ENCODE data around the gene RCOR2. TPM values are rescaled to one million over a fixed set of nuclear protein-coding genes. Genes with fewer than 3 reads are reported as not detected.

RCOR2 gene
- total RNA-seq, 1 experiment from 2014 or later, result 0.96 TPM

- DNase-seq (ENCODE audit: low read depth), result no peak
Observed at GRCh38 chr11:63923319-63923718, 6.4 kb upstream of the RCOR2 start.

- no peak for DNase-seq (ENCODE audit: low read depth)
Observed at GRCh38 chr11:63922673-63923192, 5.8 kb upstream of the RCOR2 start.

DNA sequence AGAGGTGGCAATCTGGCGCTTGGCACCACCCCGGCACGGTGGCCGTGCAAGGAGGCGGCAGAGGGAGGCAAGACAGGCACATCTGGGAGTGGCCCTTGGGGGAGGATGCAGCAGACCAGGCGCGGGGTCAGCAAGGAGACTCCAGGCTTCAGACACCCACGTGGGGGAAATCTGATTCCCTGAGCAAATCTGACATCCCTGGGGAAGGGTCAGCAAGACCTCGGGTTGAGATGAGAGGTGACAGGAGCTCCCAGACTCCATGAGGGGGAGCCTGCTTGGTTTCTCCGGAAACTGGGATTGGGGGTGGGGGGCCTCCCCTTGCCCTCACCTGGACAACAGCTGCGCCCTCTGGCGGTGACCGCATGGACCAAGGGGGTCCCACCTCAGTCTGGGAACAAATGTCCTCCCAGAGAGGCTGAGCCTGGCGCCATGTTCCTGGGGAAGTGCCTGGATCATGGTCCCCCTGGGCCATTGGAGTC, 4.0 kb upstream of the RCOR2 start:
- no peak for DNase-seq (ENCODE audit: low read depth)

GRCh38 chr11:63920126-63920938, 3.4 kb upstream of the RCOR2 start:
- DNase-seq (ENCODE audit: low read depth), result no peak

DNA sequence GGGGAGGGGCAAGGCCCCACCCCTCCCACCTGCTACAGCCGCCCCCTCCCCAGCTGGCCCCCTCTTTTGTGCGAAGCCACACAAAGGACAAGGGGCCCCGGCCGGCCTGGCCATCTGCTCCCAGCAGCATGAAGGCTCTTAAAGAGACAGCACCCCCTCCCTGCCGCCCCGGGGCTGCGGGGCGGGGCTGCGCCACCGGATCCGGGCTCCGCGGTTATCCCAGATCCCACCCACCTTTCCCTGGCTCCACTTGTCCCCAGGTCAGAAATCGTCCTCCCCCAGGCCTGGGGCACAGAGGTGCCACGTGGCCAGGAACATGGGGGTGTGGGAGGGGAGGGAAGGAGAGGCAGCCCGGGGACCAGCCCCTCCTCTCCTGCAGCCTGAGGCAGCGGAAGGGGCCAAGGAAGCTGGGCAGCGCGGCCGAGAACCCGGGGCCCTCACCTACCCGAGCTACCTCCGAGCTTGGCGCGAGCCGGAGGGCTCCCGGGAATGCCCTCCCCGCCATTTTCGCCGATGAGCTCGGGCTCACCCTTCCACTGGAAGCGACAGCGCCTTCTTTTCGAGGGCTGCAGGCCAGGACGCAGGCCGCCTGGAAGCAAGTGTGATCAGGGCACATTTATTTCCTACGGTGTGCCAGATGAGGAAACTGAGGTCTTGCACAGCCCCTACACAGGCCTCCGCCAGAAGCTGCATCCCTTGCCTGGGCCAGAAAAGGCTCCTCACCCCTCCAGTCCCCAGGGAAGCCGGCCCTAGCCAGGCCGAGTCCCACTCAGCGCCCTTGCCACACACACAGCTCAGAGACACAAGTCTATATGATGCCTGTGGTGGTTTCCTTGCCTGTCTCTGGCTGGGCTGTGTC, 2.5 kb upstream of the RCOR2 start:
- no peak for DNase-seq (ENCODE audit: low read depth)

DNA sequence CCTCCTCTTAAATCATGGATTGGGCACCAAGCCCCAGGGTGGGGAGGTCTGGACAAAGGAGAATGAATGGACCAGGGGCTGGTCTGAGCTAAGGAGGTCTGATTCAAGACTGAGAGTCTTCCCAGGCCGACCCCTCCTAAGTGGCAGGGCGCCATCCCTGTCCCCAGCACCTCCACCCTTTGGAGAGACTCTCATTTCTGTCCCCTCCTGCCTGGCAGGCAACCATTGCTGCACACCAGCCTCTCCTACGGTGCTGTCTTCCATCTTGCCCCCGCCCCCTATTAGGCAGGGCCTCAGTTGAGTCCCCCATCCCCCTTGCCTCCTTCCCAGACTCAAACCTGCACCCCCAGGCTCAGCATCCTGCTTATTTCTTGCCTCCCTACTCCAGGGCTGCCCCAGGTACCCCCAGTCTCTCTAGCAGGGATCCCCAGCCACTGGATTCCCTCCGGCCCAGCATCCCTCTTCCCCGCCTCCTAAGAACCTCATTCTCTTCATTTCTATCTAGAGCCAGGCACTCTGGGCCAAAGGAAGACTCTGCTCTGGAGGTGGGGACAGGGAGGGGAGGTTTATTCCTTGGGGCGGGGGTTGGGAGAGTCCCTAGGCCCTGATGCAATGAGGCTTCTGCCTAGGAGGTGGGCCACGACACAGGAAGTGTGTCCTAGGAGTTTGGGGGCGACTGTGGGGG, 1.7 kb upstream of the RCOR2 start:
- DNase-seq (ENCODE audit: low read depth), result no peak

- DNase-seq (ENCODE audit: low read depth), result peak; percentile 76
Observed at GRCh38 chr11:63917692-63918506, 935 bp upstream of the RCOR2 start.

DNA sequence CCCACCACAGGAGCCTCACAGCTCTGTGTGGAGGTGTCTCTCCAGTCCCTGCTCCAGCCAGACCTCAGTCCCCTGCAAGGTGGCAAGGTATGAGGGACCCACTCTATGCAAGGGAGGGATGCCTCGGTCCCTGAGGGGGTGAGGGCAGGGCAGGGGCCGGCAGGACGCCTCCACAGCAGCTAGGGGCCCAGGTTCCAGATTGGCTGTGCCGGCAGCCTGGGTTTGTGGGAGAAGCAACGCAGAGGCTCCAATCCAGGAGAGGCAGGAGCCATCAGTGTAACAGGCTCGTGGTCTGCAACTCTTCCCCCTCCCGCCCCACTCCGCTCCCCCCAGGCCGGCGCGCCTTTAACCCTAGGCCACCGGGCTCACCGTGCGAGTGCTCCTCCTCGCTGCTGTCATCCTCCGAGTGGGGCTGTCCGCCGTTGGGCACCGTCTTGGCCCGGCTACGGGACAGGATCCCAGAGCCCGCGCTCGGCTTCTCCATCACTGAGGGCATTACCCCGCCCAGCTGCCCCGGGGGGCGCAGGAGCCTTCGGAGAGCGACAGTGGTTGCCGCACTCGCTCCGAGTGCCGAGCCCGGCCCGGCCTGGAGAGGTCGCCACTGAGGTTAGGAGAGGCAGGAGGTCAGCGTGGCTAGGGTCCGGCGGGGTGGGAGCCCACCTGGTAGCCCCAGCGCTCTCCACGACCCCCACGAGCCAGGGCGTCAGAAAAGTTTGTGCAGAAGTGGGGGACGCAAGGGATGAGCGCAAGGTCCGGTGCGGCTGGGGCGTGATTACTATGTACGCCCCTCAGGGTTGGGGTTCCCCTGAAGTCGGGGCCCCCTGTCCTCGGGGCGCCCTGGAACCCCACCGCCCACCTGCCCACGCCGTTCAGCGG, 765 bp downstream of the RCOR2 start:
- no peak for DNase-seq (ENCODE audit: low read depth)

DNA sequence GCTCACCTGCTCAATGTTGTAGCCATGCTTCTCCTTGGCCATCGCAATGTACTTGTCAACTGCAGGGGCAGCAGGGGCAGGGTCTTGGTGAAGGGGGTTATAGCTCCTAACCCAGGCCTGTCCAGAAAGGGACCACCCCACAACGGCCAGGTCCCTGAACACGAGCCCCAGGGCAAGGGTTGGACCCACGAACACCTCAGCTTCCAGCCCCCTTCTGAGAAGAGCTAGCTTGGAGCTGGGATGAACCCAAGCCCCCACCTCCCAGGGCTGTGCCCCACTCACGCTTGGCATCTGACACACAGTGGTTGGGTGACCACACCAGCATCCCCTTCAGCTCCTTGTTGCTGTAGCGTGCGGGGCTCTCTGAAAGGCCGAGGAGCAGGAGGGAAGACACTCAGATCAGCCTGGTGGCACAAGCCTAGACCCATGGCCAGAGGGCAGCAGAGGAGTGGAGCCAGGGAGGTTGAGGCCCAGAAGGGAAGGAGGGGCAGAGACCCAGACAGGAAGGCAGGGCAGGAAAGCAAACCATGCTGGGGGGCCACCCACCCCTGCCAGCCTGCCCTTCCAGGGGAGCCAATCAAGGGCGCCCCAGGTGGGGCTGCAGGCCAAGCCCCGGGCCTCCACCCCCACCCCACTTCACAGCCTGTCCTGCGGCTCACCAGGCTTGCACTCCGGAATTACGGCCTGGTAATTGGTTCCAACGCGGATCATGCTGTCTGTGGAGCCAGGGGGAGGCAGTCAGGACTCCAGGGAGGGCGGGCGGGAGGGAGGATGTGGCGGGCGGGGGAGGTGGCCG, 1.9 kb downstream of the RCOR2 start:
- DNase-seq (ENCODE audit: low read depth), result no peak

GRCh38 chr11:63913866-63914830, 2.8 kb downstream of the RCOR2 start:
- no peak for DNase-seq (ENCODE audit: low read depth)

DNA sequence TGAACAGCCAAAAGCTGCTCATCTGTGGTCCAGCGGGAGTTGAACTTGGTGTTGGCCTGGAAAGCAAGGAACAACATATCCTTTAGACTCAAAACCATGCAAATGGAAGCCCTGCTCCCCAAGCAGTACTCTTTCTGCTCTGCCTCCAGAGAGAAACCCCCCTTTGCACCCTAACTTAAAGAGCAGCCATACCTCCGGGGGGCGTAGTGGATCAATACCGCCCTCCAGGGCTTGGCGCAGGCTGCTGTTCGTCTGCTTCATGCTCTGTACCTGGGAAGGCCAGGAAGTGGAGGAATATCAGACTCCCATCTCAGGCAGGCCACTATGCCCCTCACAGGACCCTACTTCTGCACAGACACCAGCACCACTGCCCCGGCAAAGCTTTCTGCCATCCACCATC, 4.3 kb downstream of the RCOR2 start:
- DNase-seq (ENCODE audit: low read depth), result no peak

DNA sequence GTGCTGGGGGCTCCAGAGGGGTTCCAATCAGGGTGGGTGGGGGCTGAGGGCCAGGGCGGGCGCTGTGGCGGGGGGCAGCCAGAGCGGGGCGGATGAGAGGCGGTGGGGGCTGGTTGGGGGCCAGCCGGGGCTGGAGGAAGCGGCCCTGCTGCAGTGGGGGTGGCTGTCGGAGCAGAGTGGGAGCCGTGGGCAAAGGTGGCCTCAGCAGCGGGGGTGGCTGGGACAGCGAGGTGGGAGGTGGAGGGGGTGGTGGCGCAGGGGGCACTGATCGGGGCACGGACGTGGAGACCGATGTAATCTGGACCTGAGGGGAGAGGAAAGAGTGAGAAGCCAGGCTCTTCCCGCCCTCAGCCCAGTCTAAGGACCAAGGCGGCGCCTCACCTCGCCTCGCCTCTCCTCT, 5.1 kb downstream of the RCOR2 start:
- DNase-seq (ENCODE audit: low read depth), result no peak

DNA sequence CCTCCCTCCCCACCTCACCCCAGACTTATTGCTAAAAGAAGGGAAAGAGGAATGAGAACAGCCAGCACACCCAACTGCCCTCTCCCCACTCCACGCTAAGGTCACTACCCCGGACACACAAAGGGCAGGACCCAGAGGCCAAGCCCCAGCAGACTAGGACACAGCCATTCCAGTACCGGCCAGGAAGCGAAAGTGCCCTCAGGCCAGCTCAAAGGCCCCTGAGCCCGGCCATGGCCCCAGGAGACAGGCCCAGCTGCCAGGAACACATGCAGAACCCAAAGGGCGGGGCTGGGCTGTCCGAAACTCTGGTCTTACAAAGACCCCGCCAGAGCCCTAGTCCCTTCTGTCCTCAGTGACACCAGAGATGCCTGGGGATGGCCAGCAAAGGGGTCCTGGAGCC, 5.5 kb downstream of the RCOR2 start:
- no peak for DNase-seq (ENCODE audit: low read depth)

DNA sequence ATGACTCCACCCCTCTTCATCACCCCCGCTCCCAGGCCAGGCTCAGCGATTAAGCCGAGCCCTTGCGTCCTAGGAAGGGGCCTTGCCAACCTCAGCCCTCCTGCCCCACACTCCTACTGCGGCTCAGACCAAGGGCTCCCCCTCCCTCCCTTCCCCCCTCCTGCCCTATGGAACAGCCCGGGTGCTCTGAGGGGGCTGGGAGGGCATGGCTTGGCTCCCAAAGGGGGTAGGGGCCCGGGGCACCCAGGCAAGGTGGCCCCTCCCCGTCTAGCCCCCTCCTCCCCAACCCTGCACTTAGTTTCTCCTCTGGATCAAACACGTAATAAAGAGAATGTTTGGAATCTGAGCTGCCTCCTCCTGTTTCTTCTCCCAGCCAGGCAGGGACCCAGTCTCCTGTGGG, 6.3 kb downstream of the RCOR2 start:
- no peak for DNase-seq (ENCODE audit: low read depth)

GRCh38 chr11:63909591-63910506, 7.1 kb downstream of the RCOR2 start:
- DNase-seq (ENCODE audit: low read depth), result no peak

- DNase-seq (ENCODE audit: low read depth), result no peak
Observed at GRCh38 chr11:63908631-63909401, 8.1 kb downstream of the RCOR2 start.
